Measurements from ENCODE around the gene PCSK5.

Gene PCSK5

DNA sequence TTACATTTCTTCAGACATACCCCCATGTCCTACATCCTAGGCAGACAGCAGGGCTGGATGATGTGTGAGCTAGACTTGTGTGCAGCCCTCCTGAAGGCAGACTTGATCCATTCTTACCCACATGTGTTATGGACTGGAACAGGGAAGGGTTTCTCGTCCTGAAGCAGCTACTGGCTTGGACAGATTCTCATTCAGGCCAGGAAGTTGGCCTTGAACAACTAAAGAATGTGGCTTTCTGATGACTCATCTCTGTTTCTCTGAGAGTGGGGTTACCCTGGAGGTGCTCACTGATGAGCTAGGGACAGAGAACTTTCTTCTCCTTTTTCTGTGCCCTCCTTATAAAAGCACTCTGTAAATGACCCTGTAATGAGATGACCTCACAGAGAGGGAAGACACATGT is 246.5 kb downstream of the PCSK5 start:
- no peak overlapping the region for H3K4me3 ChIP-seq (ENCODE audit: low read length)

DNA sequence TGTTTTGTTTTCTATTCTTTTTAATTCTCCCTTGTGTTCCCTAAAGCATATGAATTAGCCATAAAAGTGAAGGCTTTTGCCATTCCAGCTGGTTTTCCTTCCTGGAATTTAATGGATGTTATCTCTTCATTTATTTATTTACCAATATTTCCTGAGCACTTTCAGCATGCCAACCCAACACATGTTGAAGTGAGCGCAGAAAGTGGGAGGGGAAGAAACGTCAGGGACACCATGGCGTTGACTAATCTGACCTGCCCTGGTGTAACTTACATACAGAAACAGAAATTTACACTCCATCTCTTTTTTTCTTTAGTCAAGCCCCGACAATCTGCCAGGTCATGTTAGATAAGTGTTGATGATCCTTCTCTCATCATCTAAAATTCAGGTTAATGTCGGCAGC is 247.5 kb downstream of the PCSK5 start:
- TF ChIP-seq ZNF274 (IDR thresholded peaks at IDR 0.05; ENCODE audit: low read depth, low read length): no peak
- no peak overlapping the region for H3K4me3 ChIP-seq (ENCODE audit: low read length)

More for the DNA sequence above, 246.5 kb downstream of the PCSK5 start:
- no peak for TF ChIP-seq ZNF274 (IDR thresholded peaks at IDR 0.05; ENCODE audit: low read depth, low read length)

GRCh38 chr9:76138360-76138759 is 247.9 kb downstream of the PCSK5 start:
- H3K4me3 ChIP-seq (ENCODE audit: low read length): no peak overlapping the region

DNA sequence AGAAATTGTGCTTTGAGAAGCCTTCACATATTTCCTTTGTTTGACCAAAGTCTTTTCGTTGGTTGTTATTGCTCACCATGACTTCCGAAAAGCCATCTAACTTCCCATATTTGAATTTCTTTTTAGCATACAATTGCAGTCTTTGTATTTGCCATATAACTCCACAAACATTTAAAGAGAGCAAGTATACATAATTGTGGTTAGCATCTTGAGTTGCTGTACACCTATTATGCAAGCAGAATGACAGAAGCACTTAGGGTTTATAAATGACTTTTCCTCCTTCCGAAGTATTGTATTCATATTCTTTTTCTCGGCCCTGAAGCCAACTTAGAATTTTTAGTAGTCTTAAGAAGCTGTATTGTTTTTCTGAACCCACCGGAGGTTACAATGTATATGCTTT is 253.4 kb downstream of the PCSK5 start:
- no peak for TF ChIP-seq ZNF274 (IDR thresholded peaks at IDR 0.05; ENCODE audit: low read depth, low read length)
- H3K4me3 ChIP-seq (ENCODE audit: low read length): no peak overlapping the region

More at GRCh38 chr9:76138360-76138759, 247.9 kb downstream of the PCSK5 start:
- TF ChIP-seq ZNF274 (IDR thresholded peaks at IDR 0.05; ENCODE audit: low read depth, low read length): no peak

GRCh38 chr9:76150013-76150412 is 259.5 kb downstream of the PCSK5 start:
- no peak overlapping the region for H3K4me3 ChIP-seq (ENCODE audit: low read length)
- TF ChIP-seq ZNF274 (IDR thresholded peaks at IDR 0.05; ENCODE audit: low read depth, low read length): no peak

DNA sequence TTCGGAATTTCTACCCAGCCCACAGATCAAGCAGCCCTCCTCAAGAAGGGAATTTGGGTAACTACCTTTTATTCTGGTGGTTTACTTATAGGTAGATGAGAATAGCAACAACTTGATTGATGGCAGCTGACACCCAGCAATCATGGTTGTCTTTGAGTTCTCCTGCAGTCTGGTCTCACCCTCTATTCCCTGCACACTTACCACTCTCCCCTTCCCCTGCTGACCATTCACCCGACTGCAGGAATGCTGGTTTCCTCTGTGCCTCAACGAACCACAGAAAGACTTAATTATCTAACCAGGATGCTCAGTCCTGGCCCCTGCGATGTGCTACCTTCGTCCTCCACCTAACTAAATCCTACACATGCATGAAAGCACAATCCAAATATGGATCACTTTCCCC is 260.8 kb downstream of the PCSK5 start:
- no peak overlapping the region for H3K4me3 ChIP-seq (ENCODE audit: low read length)
- TF ChIP-seq ZNF274 (IDR thresholded peaks at IDR 0.05; ENCODE audit: low read depth, low read length): no peak

DNA sequence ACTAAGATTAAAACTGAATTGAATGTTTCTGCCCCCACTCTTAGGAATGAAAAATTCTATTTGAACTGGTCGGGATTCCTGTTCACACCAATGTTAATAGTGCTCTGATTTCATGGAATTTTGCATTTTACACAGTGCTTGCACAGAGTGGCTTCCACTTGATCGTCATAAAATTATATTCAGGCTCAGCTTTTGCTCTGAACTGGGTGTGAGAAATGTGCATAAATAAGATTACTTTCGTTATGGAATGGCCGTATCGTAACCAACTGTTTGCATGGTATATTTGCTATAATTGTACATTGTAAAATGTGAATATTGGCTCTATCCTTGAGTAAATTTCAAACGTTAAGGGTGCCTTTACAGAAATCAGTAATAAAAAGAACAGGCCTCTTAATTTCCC is 262.9 kb downstream of the PCSK5 start:
- no peak overlapping the region for H3K4me3 ChIP-seq (ENCODE audit: low read length)
- no peak for TF ChIP-seq ZNF274 (IDR thresholded peaks at IDR 0.05; ENCODE audit: low read depth, low read length)

GRCh38 chr9:76153902-76154629 is 263.6 kb downstream of the PCSK5 start:
- no peak overlapping the region for H3K4me3 ChIP-seq (ENCODE audit: low read length)
- TF ChIP-seq ZNF274 (IDR thresholded peaks at IDR 0.05; ENCODE audit: low read depth, low read length): no peak

GRCh38 chr9:76155361-76155760 is 264.9 kb downstream of the PCSK5 start:
- no peak for TF ChIP-seq ZNF274 (IDR thresholded peaks at IDR 0.05; ENCODE audit: low read depth, low read length)

GRCh38 chr9:76158713-76159112 is 268.2 kb downstream of the PCSK5 start:
- TF ChIP-seq ZNF274 (IDR thresholded peaks at IDR 0.05; ENCODE audit: low read depth, low read length): no peak
- no peak overlapping the region for H3K4me3 ChIP-seq (ENCODE audit: low read length)

More at GRCh38 chr9:76155361-76155760, 264.9 kb downstream of the PCSK5 start:
- H3K4me3 ChIP-seq (ENCODE audit: low read length): no peak overlapping the region

- H3K4me3 ChIP-seq (ENCODE audit: low read length): no peak overlapping the region
- TF ChIP-seq ZNF274 (IDR thresholded peaks at IDR 0.05; ENCODE audit: low read depth, low read length): no peak
Observed at GRCh38 chr9:76159293-76159926, 268.9 kb downstream of the PCSK5 start.

- H3K4me3 ChIP-seq (ENCODE audit: low read length): no peak overlapping the region
- no peak for TF ChIP-seq ZNF274 (IDR thresholded peaks at IDR 0.05; ENCODE audit: low read depth, low read length)
Observed at GRCh38 chr9:76161106-76161505, 270.6 kb downstream of the PCSK5 start.

- no peak overlapping the region for H3K4me3 ChIP-seq (ENCODE audit: low read length)
- TF ChIP-seq ZNF274 (IDR thresholded peaks at IDR 0.05; ENCODE audit: low read depth, low read length): no peak
Observed at GRCh38 chr9:76161541-76161940, 271.1 kb downstream of the PCSK5 start.

- no peak overlapping the region for H3K4me3 ChIP-seq (ENCODE audit: low read length)
- TF ChIP-seq ZNF274 (IDR thresholded peaks at IDR 0.05; ENCODE audit: low read depth, low read length): no peak
Observed at GRCh38 chr9:76162086-76162730, 271.7 kb downstream of the PCSK5 start.
